ENCODE results near the gene CILP.
A peak's percentile ranks its signal among the peaks of the same experiment; 100 is the strongest.
"Not testable (repeated sequence)": the region's sequence is repeated elsewhere in the genome, so short reads cannot be mapped to it uniquely, and the experiment has no call there.

The CILP gene, protein sequence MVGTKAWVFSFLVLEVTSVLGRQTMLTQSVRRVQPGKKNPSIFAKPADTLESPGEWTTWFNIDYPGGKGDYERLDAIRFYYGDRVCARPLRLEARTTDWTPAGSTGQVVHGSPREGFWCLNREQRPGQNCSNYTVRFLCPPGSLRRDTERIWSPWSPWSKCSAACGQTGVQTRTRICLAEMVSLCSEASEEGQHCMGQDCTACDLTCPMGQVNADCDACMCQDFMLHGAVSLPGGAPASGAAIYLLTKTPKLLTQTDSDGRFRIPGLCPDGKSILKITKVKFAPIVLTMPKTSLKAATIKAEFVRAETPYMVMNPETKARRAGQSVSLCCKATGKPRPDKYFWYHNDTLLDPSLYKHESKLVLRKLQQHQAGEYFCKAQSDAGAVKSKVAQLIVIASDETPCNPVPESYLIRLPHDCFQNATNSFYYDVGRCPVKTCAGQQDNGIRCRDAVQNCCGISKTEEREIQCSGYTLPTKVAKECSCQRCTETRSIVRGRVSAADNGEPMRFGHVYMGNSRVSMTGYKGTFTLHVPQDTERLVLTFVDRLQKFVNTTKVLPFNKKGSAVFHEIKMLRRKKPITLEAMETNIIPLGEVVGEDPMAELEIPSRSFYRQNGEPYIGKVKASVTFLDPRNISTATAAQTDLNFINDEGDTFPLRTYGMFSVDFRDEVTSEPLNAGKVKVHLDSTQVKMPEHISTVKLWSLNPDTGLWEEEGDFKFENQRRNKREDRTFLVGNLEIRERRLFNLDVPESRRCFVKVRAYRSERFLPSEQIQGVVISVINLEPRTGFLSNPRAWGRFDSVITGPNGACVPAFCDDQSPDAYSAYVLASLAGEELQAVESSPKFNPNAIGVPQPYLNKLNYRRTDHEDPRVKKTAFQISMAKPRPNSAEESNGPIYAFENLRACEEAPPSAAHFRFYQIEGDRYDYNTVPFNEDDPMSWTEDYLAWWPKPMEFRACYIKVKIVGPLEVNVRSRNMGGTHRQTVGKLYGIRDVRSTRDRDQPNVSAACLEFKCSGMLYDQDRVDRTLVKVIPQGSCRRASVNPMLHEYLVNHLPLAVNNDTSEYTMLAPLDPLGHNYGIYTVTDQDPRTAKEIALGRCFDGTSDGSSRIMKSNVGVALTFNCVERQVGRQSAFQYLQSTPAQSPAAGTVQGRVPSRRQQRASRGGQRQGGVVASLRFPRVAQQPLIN

DNA sequence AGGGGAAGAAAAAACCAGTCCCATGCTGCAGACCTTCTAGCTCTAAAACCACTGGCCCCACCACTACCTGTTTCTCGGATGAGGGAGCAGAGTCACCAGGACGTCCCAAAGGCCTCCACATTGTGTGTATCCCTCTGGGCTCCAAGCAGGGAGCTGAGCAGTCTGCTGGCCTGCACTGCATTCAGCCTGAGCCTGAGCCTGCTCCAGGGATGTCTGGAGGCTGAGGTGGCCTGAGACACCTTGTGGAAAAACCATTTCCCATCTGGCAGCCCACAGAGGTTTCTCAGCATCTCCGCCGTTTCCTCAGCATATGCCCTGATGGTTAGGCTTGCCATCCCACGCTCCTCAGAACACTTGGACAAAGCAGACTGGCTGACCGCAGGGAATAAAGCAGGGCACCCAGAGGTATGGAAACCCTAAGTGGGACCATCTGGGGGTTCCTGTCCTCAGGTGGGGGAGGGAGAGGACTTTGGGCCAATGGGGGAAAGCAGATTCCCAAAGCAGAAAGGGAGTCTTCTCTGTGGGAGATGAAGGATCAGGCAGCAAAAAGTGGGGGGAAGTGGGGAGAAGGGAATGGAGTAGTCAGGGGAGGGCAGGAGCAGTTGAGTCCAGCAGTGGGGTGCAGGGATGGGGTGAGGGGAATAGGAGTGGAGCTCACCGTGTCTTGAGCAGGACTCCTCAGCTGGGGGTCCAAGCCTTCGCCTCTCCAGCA is at the start of gene CILP:
Gene CILP (minus strand): TSS at position 704 of the 712 bp plus-strand sequence. CDS start 1,718 bp downstream, outside the sequence.
- no peak for DNase-seq (ENCODE audit: low read depth)

DNA sequence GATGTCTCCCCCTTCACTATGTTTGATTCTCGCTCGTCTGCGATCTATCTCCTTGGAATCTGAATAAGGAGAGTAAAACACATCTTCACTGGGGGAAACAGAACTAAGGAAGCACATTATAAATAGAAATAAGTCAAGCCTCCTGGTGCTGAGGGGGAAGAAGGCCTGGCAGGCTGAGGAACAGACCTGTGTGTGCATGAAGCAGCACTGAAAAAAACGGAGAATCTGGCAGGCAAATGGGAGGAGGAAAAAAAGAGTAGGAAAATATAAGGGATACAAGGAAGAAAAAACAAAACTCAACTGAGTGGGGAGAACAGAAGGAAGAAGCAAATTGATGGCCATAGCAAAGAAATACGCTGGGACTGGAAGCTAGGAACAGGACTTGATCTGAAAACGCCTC is 49.7 kb upstream of the CILP start:
- no peak for DNase-seq (ENCODE audit: low read depth)

DNA sequence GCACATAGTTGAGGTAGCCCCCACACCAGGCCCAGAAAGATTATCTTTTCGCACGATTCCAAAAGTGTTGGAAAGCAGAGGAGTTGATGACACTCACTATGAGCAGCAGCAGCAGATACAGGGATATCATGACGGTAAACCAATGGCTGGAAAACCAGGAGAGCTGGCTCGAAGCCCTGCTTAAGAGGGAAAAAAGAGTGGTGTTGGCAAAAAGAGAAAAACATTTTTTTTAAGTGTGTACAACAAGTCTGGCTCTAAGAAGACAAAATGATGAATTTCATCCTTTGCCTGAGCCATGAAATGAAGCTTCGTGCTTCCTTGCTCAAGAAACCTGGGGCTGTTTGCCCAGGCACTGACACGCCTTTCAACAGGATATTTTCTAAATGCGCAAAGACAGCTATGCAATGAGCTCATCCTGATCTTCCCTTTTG is 48.1 kb upstream of the CILP start:
- no peak for DNase-seq (ENCODE audit: low read depth)

DNA sequence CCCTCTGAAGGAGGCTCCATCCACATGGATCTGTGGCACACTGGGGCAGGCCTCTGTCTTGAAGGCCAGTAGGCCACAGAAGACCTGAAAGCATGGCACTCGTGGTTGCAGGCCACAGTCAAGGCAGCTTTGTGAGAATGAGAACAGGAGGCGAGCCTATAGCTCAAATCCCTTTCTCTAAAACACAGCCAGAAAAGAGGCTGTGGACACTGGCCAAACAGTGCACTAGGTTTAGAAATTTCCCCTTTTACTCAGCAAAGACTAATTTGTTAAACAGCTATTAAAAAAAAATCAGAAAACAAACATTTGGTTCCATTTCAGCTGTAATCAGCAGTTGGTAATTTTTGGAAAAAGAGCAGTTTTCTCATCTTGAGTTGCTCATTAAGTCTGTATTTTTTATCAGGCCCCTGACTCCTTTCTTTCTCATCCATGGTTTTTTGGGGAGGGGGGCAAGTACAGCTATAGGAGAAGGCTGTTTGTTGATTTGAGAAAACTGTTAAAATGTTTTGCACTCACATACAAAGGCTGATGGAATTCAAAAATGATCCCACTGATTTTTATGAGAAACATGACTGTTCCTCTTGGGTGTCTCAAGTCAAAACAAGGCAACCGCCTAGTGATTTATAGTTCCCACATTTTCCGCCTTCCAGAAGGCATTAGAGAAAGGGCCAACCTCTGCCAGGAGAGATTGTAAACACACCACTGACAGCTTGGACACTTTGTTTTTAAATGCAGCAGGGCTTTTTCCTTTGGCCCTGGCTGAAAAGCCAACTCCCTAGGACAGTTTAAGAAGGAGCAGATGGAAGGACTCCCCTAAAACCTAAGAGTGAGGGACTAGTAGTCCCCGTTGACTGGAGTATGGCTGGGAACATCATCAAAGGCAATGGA is 47.3 kb upstream of the CILP start:
- DNase-seq (ENCODE audit: low read depth), result no peak

DNA sequence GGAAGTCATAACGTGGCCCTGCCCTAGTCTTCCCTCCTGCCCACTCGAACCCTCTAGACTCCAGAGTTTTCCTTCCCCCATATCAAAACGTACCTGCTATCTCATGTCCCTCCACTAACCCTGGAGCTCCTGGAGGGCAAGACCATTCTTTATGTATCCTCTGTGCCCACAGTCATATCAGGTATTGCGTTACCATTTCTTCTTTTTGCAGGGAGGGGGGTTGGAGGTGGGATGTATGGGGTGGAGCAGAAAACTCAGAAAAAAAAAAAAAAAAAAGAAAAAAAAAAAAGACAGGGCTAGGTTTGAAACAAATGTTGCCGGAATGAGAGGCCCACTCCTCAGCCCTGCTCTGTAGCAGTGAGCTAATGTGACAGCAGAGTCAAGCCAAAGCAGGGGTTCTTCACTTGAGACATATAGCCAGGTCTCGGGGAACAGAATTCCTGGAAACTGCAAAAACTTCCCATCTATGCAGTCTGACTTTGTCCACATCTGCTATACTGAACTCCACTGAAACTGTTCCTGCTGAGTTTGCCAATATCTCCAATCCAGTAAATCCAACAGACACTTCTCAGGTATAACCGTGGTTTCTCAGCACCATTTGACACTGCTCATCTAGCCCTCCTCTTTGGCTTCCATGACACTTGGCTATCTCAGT is 44.3 kb upstream of the CILP start:
- DNase-seq (ENCODE audit: low read depth), result no peak

DNA sequence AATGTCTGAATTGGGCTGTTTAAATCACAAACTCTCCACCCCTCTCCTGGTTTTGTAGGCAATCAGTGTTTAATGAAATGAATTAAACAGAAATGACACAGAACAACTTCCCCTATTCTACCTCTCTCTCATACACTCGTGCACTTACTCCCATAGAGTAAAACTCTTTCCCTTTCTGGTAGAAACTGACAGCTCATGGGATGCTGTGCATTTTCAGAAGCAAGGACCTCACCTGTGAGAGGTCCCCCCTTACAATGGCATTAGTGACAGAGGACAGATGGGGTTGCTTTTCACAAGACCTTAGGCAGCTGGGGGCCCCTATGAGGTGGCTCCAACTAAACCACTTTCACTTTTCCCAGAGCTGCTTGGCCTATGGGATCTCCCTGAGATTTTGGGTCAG is 43.5 kb upstream of the CILP start:
- no peak for DNase-seq (ENCODE audit: low read depth)

DNA sequence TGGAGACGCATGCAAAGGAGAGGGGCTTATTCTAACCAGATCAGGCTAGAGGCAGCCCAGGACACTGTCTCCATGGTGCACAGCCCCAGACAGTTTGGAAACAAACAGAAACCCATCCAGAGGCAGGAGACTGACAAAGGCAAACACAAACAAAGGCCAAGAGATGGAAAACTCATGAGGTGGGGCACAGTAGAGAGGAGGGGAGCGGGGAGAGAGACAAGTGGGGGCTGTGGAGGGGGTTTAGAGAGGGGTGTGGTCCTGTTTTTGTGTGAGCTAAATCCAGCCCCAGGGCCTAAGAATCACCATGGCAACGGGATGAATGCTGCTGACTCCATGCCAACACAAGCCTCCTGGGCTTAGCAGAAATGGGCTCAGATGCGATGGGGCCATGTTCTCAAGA is 43.1 kb upstream of the CILP start:
- DNase-seq (ENCODE audit: low read depth), result no peak

DNA sequence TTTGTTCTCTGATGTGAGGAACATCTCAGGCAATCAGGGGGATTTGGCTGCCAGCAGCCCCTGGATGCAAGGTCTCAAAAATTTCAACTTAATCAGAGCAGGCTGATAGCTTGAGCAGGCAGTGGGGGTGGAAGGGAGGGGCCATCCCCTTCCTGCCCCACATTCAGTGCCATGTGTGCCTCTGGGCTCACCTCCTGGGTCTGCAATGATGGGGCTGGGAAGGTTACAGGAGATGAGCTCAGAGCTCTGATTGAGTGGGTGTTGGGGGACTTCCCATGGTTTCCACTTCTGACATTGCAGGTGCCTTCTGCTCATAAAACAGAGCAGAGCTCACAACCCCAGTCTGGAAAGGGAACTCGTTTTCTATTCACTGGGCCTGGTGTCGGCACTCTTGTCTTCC is 38.4 kb upstream of the CILP start:
- no peak for DNase-seq (ENCODE audit: low read depth)

DNA sequence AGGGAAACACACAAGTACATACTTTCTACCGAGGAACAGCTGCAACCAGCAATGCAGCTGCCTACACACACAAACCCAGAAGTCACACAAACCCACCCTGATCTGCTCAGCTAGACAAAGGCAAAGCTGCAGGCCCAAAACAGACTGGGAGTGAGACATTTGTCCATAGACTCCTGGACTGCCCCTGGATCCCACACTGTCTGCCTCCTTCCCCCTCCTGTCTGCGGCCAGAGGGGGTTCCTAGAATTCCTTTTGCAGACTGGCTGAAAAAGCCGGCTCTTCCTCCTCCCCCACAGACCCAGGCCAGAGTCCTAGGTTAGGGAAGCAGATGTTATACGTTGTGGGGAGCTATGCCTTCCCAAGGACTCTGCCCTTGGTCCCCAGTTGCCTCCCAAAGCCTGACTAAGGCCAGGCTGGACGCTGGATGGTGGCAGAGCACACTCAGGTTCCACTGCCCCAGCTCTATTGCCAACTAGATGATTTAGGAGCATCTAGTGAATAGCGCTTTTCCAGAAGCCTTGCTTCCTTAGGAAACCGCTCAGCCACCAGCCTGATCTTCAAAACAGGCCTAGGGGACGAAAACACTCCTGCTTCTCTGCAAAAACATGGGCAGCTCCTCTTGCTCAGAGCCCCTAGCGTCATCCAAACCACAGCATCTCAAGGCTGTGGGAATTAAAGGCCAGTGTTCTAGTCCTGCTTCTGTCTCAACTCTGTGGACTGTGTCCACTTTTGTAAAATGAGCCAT is 37.4 kb upstream of the CILP start:
- DNase-seq (ENCODE audit: low read depth), result no peak

DNA sequence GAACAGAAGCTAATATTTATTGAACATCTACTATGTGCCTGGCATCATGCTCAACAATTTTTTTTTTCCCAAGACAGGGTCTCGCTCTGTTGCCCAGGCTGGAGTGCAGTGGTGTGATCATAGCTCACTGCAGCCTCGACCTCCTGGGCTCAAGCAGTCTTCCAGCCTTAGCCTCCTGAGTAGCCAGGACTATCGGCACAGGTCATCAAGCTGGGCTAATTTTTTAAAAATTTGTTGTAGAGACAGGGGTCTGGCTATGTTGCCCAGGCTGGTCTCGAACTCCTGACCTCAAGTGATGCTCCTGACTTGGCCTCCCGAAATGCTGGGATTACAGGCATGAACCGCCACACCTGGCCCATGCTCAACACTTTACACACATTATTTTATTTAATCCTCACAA is 35.7 kb upstream of the CILP start:
- no peak for DNase-seq (ENCODE audit: low read depth)

DNA sequence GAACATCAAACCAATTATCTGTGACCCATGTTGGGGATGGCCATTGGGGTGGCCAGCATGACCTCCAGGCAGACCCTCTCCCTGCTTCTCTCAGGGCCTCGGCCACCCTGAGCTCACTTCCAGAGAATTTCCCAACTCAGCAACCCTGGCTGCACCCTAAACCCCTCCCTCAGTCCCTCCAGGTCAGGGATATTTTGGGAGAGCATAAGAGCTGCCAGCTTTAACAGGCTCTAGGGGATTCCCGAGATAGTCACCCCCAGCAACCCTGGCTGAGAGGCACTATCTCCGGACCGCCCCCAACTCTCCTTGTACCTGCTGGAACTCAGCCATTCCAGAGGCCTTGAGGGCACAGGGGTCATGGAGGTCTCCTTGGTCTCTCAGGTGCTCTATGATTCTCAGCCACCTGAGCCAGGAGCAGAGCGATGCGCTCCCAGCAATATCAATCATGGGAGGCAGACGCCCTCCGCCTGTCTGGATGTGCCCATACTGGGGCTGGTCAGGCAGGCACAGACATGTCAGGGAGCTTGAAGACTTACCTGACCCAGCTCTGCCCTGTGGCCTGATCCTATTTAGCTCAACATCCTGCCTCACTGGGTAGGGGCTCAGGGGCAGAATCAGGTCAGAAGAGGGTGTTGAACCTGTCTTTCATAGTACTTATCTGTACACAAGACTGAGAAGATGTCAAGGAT is 34.9 kb upstream of the CILP start:
- no peak for DNase-seq (ENCODE audit: low read depth)

DNA sequence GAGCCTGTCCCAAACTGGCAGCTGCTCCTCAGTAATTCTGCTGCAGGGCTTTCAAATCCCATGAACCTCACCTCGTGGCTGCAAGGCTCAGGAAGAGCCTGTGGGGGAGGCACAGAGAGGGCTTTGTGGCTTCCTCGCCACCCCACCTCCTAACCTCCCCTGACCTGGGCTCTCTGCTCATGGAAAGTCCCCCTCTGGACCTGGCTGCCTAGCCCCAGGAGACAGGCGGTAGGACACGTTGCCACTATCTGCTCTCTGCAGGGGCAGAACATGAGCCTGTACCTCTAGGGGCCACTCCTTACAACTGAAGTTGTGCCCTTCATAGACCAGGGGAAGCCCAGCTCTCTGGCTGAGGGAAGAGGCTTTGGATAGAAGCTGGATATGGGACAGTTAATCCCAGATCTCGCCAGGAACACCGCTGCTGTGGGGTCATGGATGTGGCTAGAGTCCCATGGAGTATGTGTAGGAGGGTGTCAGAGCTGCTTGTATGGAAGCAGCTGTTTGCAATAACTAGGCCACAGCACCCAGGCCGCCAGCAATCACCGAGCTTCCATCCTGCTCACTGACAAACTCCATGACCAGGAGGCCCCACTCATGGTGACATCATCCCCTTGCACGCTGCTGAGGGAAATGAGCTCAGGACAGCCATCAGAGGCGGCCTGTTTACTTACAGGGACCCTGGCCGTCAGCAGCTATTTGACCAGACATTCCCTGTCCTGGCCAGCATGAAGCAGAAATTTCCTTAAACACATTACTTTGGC is 34.0 kb upstream of the CILP start:
- DNase-seq (ENCODE audit: low read depth), result peak; percentile 19

DNA sequence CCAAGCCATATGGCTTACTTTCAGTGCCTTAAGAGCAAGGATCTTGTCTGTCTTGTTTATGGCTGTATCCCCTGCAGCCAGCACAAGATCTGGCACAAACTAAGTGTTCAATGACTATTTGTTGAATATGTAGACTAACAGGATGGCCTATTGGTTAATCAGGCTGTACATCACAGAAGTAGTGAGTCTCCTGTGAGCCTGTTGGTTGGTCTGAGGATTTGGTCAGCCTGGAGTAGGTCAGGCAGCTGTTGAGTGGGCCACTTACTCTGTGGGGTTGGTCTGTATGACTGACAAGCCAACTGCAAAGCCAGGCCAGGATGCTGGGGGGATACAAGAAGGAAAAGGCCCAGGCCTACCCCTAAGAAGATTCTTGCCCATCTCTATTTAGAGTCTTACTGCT is 33.4 kb upstream of the CILP start:
- no peak for DNase-seq (ENCODE audit: low read depth)

DNA sequence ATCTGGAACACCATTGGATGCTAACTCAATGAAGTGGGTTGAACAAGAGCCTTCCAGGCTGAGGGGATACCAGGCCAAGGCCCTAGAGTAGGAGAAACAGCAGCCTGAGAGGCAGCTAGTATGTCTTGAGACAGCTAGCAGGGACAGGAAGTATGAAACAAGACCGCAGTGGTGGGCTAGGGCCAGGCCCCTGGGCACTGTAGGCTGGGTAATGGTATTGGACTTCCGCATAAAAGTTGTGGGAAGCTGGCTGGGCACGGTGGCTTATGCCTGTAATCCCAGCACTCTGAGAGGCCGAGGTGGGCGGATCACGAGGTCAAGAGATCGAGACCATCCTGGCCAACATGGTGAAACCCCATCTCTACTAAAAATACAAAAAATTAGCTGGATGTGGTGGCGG is 25.2 kb upstream of the CILP start:
- not testable (repeated sequence) for DNase-seq (ENCODE audit: low read depth)

DNA sequence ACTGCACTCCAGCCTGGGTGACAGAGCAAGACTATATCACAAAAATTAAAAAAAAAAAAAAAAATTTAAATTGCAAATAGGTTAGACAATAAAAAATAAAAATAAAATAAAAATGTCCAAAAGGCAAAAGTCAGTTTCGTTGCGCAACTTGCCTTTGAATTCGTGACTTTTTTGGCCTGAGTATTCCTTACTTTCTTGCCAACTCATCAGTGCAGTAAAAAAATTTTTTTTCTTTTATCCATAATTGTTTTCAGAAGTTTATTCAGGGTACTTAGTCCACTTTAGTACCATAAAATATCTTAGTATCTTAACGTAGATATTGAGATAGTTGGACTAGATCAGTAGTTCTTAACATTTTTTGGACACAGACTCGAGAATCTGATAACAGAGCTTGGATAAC is 22.4 kb upstream of the CILP start:
- DNase-seq (ENCODE audit: low read depth), result no peak

DNA sequence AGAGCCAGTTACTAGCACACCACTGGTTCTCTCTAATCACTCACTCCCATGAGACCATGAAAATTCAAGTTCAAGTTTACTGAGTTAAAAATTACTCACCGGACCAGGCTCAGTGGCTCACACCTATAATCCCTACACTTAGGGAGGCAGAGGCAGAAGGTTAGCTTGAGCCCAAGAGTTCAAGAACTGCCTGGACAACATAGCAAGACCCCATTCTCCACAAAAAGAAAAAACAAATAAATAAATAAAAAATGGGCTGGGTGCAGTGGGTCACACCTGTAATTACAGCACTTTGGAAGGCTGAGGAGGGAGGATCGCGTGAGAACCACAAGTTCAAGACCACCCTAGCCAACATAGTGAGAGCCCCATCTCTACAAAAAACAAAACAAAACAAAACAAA is 21.2 kb upstream of the CILP start:
- no peak for DNase-seq (ENCODE audit: low read depth)

DNA sequence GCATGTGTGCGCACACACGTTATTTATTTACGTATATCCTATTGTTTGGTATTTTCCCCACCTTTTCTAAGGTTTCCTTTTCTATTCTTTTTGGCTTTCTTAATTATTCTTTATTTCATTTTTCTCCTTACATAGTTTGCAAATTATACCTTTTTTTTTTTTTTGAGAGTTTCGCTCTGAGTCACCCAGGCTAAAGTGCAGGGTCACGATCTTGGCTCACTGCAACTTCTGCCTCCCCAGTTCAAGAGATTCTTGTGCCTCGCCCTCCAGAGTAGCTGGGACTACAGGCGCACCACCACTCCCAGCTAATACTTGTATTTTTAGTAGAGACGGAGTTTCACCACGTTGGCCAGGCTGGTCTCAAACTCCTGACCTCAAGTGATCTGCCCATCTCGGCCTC is 20.0 kb upstream of the CILP start:
- no peak for DNase-seq (ENCODE audit: low read depth)

DNA sequence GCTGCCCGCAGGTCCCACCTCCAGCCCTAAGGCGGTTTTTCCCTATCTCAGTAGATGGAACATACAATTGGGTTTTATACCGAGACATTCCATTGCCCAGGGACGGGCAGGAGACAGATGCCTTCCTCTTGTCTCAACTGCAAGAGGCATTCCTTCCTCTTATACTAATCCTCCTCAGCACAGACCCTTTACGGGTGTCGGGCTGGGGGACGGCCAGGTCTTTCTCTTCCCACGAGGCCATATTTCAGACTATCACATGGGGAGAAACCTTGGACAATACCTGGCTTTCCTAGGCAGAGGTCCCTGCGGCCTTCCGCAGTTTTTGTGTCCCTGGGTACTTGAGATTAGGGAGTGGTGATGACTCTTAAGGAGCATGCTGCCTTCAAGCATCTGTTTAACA is 15.6 kb upstream of the CILP start:
- not testable (repeated sequence) for DNase-seq (ENCODE audit: low read depth)

All from fibroblast of gingiva (primary cell).